SK-N-SH (cell line): ENCODE data around the gene MAP1A. TPM values are rescaled to one million over a fixed set of nuclear protein-coding genes. Genes with fewer than 3 reads are reported as not detected.

Experiments
- CTCF ChIA-PET: fragments of 300-600, 350-600 bp; formaldehyde crosslinking; extraction: SDS; loops from one replicate; lab custom pipeline; 2021; lab: Yijun Ruan, JAX
- POLR2A ChIA-PET: fragments of 350-600 bp; sonication (Branson Sonifier 250); formaldehyde crosslinking; extraction: SDS; loops from one replicate; lab custom pipeline; 2020; ENCODE audit warnings: antibody characterized with exemption, inconsistent platforms; lab: Yijun Ruan, JAX
- DNase-seq: peaks from one replicate; pipeline ENCODE4 v3.0.0; 2012
- H2AFZ ChIP-seq: fragments of 200-600 bp; sonication (generic); 2 replicates; pipeline ENCODE4 v1.8.1; 2016; ENCODE audit warnings: antibody characterized with exemption, mild to moderate bottlenecking, low read depth
- H3F3A ChIP-seq: fragments of 200-600 bp; sonication (generic); replicated peaks from 2 replicates; pipeline ENCODE3; 2016; ENCODE audit warnings: antibody characterized with exemption, mild to moderate bottlenecking; ENCODE audit not compliant: insufficient read depth
- H3K27ac ChIP-seq, 2 experiments: fragments of 200-500 bp in 1 of 2; fragments of 200-600 bp in 1 of 2; sonication (Bioruptor generic) in 1 of 2; sonication (generic), shearing (Covaris generic) in 1 of 2; 2 replicates each; pipeline versions ENCODE4 v1.5.1 to v1.6.1; 2014 to 2016; ENCODE audit warnings: low read depth in 2 of 2, inconsistent platforms in 1 of 2, low read length in 1 of 2, mild to moderate bottlenecking in 1 of 2, mixed read lengths in 1 of 2
- H3K27me3 ChIP-seq: fragments of 200-600 bp; sonication (generic), shearing (Covaris generic); 2 replicates; pipeline ENCODE4 v1.6.1; 2016; ENCODE audit warnings: mixed run types; ENCODE audit not compliant: insufficient read depth
- H3K36me3 ChIP-seq, 2 experiments: fragments of 200-500 bp in 1 of 2; fragments of 200-600 bp in 1 of 2; sonication (Bioruptor generic) in 1 of 2; sonication (generic) in 1 of 2; replicated peaks in 1 of 2; 2 replicates each; pipeline versions ENCODE3 to v1.5.1; 2014 to 2016; ENCODE audit warnings: low read length in 1 of 2, mild to moderate bottlenecking in 1 of 2; ENCODE audit not compliant: insufficient read depth in 2 of 2, control insufficient read depth in 1 of 2
- H3K4me1 ChIP-seq, 2 experiments: fragments of 200-500 bp in 1 of 2; fragments of 200-600 bp in 1 of 2; sonication (Bioruptor generic) in 1 of 2; sonication (generic), shearing (Covaris generic) in 1 of 2; 2 replicates each; pipeline versions ENCODE4 v1.5.1 to v1.6.1; 2014 to 2016; ENCODE audit warnings: low read depth in 1 of 2, low read length in 1 of 2, mixed run types in 1 of 2; ENCODE audit not compliant: insufficient read depth in 2 of 2, control insufficient read depth in 1 of 2
- H3K4me2 ChIP-seq: fragments of 200-600 bp; sonication (generic), shearing (Covaris generic); 2 replicates; pipeline ENCODE4 v1.6.1; 2017; ENCODE audit warnings: mixed run types
- H3K4me3 ChIP-seq, 2 experiments: fragments of 200-500 bp in 1 of 2; fragments of 200-600 bp in 1 of 2; sonication (Bioruptor generic) in 1 of 2; sonication (generic), shearing (Covaris generic) in 1 of 2; 2 replicates each; pipeline versions ENCODE4 v1.5.1 to v1.8.1; 2014 to 2016; ENCODE audit warnings: low read depth in 2 of 2, inconsistent platforms in 1 of 2, low read length in 1 of 2, mild to moderate bottlenecking in 1 of 2, mixed read lengths in 1 of 2, moderate library complexity in 1 of 2
- H3K79me2 ChIP-seq: fragments of 200-600 bp; sonication (generic); 2 replicates; pipeline ENCODE4 v1.8.1; 2017; ENCODE audit warnings: mild to moderate bottlenecking; ENCODE audit not compliant: insufficient read depth
- H3K9ac ChIP-seq: fragments of 200-600 bp; sonication (generic); 2 replicates; pipeline ENCODE4 v1.6.1; 2017; ENCODE audit warnings: mixed run types
- H3K9me2 ChIP-seq: fragments of 200-600 bp; sonication (generic); 2 replicates; pipeline ENCODE4 v1.6.1; 2017; ENCODE audit warnings: mixed run types
- H3K9me3 ChIP-seq: fragments of 200-600 bp; sonication (generic); 2 replicates; pipeline ENCODE4 v1.6.1; 2017; ENCODE audit warnings: mixed run types, mild to moderate bottlenecking, moderate library complexity
- H4K20me1 ChIP-seq: fragments of 200-600 bp; sonication (generic); 2 replicates; pipeline ENCODE4 v1.6.1; 2017; ENCODE audit warnings: mild to moderate bottlenecking, mixed run types; ENCODE audit not compliant: insufficient read depth
- ELF1 ChIP-seq: IDR thresholded peaks from 2 replicates; pipeline ENCODE4 v1.4.0; 2012
- EP300 ChIP-seq, 2 experiments: IDR thresholded peaks; 2 replicates each; pipeline versions ENCODE4 v1.4.0 to v1.6.1; 2012; ENCODE audit warnings: borderline replicate concordance in 1 of 2, low read depth in 1 of 2, low read length in 1 of 2
- EZH2phosphoT487 ChIP-seq: fragments of 200-600 bp; sonication (generic); IDR thresholded peaks from 2 replicates; pipeline ENCODE4 v1.6.1; 2017; ENCODE audit warnings: low read depth, mixed run types, mild to moderate bottlenecking, antibody characterized with exemption, moderate library complexity, borderline replicate concordance
- FOSL2 ChIP-seq: IDR thresholded peaks from 2 replicates; pipeline ENCODE4 v1.4.0; 2012; ENCODE audit warnings: low read depth, mild to moderate bottlenecking, moderate library complexity, borderline replicate concordance
- FOXJ3 ChIP-seq: sonication (generic); formaldehyde crosslinking; IDR thresholded peaks from 2 replicates; pipeline ENCODE4 v1.5.1; 2020; ENCODE audit warnings: mild to moderate bottlenecking, missing genetic modification reagents
- FOXM1 ChIP-seq: IDR thresholded peaks from 2 replicates; pipeline ENCODE4 v1.4.0; 2012; ENCODE audit warnings: low read depth, mild to moderate bottlenecking
- GATA2 ChIP-seq: sonication (generic); formaldehyde crosslinking; IDR thresholded peaks from 2 replicates; pipeline ENCODE4 v1.5.0; 2020; ENCODE audit warnings: mild to moderate bottlenecking, missing genetic modification reagents
- MEF2A ChIP-seq: IDR thresholded peaks from 2 replicates; pipeline ENCODE4 v1.4.0; 2012; ENCODE audit warnings: low read depth, borderline replicate concordance
- MXI1 ChIP-seq: IDR thresholded peaks from 2 replicates; pipeline ENCODE4 v1.6.1; 2012; ENCODE audit warnings: mild to moderate bottlenecking, low read depth, low read length, improper control_type of control experiment
- NFIC ChIP-seq: IDR thresholded peaks from 2 replicates; pipeline ENCODE4 v1.4.0; 2012; ENCODE audit warnings: borderline replicate concordance
- NRF1 ChIP-seq: IDR thresholded peaks from 2 replicates; pipeline ENCODE4 v1.6.1; 2012; ENCODE audit warnings: low read depth, mild to moderate bottlenecking, low read length
- POLR2AphosphoS5 ChIP-seq: IDR thresholded peaks from 2 replicates; pipeline ENCODE4 v1.6.1; 2012; ENCODE audit warnings: low read depth, low read length
- RAD21 ChIP-seq: IDR thresholded peaks from 2 replicates; pipeline ENCODE4 v1.6.1; 2012; ENCODE audit warnings: mild to moderate bottlenecking, low read length
- RXRA ChIP-seq: IDR thresholded peaks from 2 replicates; pipeline ENCODE4 v1.4.0; 2012; ENCODE audit warnings: low read depth, mild to moderate bottlenecking, borderline replicate concordance
- SIN3A ChIP-seq: IDR thresholded peaks from 2 replicates; pipeline ENCODE4 v1.6.1; 2012; ENCODE audit warnings: low read depth, mild to moderate bottlenecking, low read length, moderate library complexity, borderline replicate concordance
- SMC3 ChIP-seq: IDR thresholded peaks from 2 replicates; pipeline ENCODE4 v1.6.1; 2012; ENCODE audit warnings: low read depth, low read length, improper control_type of control experiment
- TCF12 ChIP-seq: IDR thresholded peaks from 2 replicates; pipeline ENCODE4 v1.4.0; 2012
- TEAD4 ChIP-seq: IDR thresholded peaks from 2 replicates; pipeline ENCODE4 v1.4.0; 2012; ENCODE audit warnings: mild to moderate bottlenecking, borderline replicate concordance; ENCODE audit not compliant: insufficient read depth
- USF2 ChIP-seq: fragments of 150-350 bp; IDR thresholded peaks from 2 replicates; pipeline ENCODE4 v1.6.1; 2017; ENCODE audit warnings: antibody characterized with exemption, low read length, low read depth, borderline replicate concordance
- WGBS: methylation state at CpG from one replicate; pipeline ENCODE4 v1.1.6; 2017; ENCODE audit warnings: low lambda C conversion rate; 5-methylcytosine and 5-hydroxymethylcytosine counted together
- polyA plus RNA-seq, 3 experiments: library from polyadenylated mRNA; depleted of rRNA; stranded (reverse); fragments of >200 nt; gene quantifications; 2 replicates each; pipeline ENCODE4 v1.2.3, GENCODE V29; 2012
- TF ChIP-seq, protein P1 (sequence below): IDR thresholded peaks from 2 replicates; pipeline ENCODE4 v1.4.0; 2012; ENCODE audit warnings: low read depth, borderline replicate concordance
- TF ChIP-seq, protein P2 (sequence below): fragments of 200-600 bp; sonication (generic); IDR thresholded peaks from 2 replicates; pipeline ENCODE4 v1.6.1; 2017; ENCODE audit warnings: antibody characterized with exemption, mild to moderate bottlenecking, moderate library complexity
- TF ChIP-seq, protein P3 (sequence below): IDR thresholded peaks from 2 replicates; pipeline ENCODE4 v1.4.0; 2012; ENCODE audit warnings: low read depth, borderline replicate concordance

MAP1A gene
- polyA plus RNA-seq, 1 of the 3 experiments (the other 2 are of a cell fraction), result 6.0 TPM

DNA sequence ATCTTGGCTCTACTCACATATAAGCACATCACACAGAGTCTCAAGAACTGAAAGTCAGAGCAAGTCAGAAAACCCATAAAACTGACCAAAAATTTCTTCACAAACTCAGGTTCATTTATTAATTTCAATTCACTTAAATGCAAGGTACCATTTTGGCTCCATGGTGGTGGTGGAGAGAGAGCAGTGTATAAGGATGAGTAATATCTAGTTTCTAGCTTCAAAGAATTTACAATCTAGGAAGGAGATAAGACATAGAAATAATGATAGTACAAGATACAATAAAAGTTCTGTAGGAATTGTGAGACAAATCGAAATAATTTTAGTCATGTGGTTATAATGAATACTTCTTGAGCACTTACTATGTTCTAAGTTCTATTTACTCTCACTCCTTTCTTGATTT lies 17.8 kb upstream of the MAP1A start:
- CTCF ChIA-PET, result interaction anchor here (1.2 to 1.6 kb wide), 2 partner anchors 15 to 16 kb away, joined by 3 to 7 read pairs; no protein-coding TSS in a partner anchor
- WGBS, result 61% methylated on average over 1 of the region's 1 CpG

DNA sequence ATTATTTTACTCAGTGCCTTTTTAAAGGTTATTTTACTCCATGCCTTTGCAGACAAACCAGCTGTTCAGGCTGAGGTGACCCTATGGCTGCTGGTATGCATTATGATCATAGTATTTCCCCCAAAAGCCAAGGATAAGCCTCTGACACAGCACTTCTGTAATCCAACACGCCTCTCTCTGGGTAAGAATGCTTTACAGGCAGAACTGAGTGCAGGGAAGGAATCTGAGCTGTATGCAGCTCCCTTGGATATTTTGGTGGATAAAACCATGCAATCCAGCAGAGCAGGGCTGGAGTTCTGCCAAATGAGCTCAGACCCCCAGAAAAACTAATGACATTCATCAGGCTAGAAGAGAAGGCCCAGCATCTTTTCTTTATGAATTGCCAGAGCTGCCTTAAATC lies 11.7 kb upstream of the MAP1A start:
- 75% methylated on average over 1 of the region's 1 CpG for WGBS
- H3K79me2 ChIP-seq, result peaks cover 6% of the 10 kb centered on the region; the same call in 1 of the 2 replicates
- H3K36me3 ChIP-seq, result no peaks in the 10 kb centered on the region
- H3K27me3 ChIP-seq, result no peaks in the 10 kb centered on the region
- no peak overlapping the region; a peak in 1 of 4 replicates for H3K27ac ChIP-seq
- ChIA-PET POLR2A (interaction anchor here (0.5 kb wide), 1 partner anchor 909 kb away, joined by 3 read pairs; no protein-coding TSS in a partner anchor), CTCF (interaction anchor here (0.9 to 1.9 kb wide), 3 partner anchors 9 to 22 kb away, joined by 4 to 12 read pairs (median 4); no protein-coding TSS in a partner anchor)
- no peaks in the 10 kb centered on the region for H4K20me1 ChIP-seq
- H2AFZ ChIP-seq, result no peak overlapping the region
- H3K9me2 ChIP-seq, result no peaks in the 10 kb centered on the region
- no peak for DNase-seq
- peaks cover 15 to 17% of the 10 kb centered on the region in 2 experiments for H3K4me1 ChIP-seq
- H3K9ac ChIP-seq, result no peak overlapping the region
- peaks cover 11% of the 10 kb centered on the region for H3F3A ChIP-seq
- H3K9me3 ChIP-seq, result no peaks in the 10 kb centered on the region
- no peak overlapping the region for H3K4me3 ChIP-seq
- no peak overlapping the region for H3K4me2 ChIP-seq
- TF ChIP-seq, protein P1, sequence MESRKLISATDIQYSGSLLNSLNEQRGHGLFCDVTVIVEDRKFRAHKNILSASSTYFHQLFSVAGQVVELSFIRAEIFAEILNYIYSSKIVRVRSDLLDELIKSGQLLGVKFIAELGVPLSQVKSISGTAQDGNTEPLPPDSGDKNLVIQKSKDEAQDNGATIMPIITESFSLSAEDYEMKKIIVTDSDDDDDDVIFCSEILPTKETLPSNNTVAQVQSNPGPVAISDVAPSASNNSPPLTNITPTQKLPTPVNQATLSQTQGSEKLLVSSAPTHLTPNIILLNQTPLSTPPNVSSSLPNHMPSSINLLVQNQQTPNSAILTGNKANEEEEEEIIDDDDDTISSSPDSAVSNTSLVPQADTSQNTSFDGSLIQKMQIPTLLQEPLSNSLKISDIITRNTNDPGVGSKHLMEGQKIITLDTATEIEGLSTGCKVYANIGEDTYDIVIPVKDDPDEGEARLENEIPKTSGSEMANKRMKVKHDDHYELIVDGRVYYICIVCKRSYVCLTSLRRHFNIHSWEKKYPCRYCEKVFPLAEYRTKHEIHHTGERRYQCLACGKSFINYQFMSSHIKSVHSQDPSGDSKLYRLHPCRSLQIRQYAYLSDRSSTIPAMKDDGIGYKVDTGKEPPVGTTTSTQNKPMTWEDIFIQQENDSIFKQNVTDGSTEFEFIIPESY, result no peak
- TF ChIP-seq FOSL2, result no peak
- TF ChIP-seq FOXM1, result no peak
- TF ChIP-seq TCF12, result no peak
- no peak for TF ChIP-seq SMC3
- TF ChIP-seq TEAD4, result no peak
- no peak for TF ChIP-seq USF2
- TF ChIP-seq EP300 (IDR thresholded peaks at IDR 0.05; ENCODE audit: borderline replicate concordance in 1 of 2, low read depth in 1 of 2, low read length in 1 of 2), result no peak
- no peak for TF ChIP-seq SIN3A

More for the DNA sequence above, 17.8 kb upstream of the MAP1A start:
- Histone ChIP-seq H3K36me3 (no peaks in the 10 kb centered on the region), H3K27me3 (no peaks in the 10 kb centered on the region), H3K9me2 (no peaks in the 10 kb centered on the region), H3K4me3 (no peak overlapping the region), H3K9me3 (no peaks in the 10 kb centered on the region), H3F3A (no peaks in the 10 kb centered on the region), H2AFZ (no peak overlapping the region), H4K20me1 (no peaks in the 10 kb centered on the region), H3K9ac (no peak overlapping the region), H3K4me1 (no peaks in the 10 kb centered on the region), H3K79me2 (no peaks in the 10 kb centered on the region), H3K27ac (no peak overlapping the region), H3K4me2 (no peak overlapping the region)
- POLR2A ChIA-PET, result no interaction called here
- no peak for DNase-seq
- TF ChIP-seq EZH2phosphoT487 (no peak), RAD21 (no peak), POLR2AphosphoS5 (no peak), FOSL2 (no peak), NRF1 (no peak), ELF1 (no peak), NFIC (no peak), MXI1 (no peak), SMC3 (no peak), FOXJ3 (CRISPR knock-in tag) (no peak), RXRA (no peak), TCF12 (no peak), MEF2A (no peak), GATA2 (CRISPR knock-in tag) (no peak)
- TF ChIP-seq, protein P2, sequence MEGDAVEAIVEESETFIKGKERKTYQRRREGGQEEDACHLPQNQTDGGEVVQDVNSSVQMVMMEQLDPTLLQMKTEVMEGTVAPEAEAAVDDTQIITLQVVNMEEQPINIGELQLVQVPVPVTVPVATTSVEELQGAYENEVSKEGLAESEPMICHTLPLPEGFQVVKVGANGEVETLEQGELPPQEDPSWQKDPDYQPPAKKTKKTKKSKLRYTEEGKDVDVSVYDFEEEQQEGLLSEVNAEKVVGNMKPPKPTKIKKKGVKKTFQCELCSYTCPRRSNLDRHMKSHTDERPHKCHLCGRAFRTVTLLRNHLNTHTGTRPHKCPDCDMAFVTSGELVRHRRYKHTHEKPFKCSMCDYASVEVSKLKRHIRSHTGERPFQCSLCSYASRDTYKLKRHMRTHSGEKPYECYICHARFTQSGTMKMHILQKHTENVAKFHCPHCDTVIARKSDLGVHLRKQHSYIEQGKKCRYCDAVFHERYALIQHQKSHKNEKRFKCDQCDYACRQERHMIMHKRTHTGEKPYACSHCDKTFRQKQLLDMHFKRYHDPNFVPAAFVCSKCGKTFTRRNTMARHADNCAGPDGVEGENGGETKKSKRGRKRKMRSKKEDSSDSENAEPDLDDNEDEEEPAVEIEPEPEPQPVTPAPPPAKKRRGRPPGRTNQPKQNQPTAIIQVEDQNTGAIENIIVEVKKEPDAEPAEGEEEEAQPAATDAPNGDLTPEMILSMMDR, result no peak
- TF ChIP-seq, protein P3, sequence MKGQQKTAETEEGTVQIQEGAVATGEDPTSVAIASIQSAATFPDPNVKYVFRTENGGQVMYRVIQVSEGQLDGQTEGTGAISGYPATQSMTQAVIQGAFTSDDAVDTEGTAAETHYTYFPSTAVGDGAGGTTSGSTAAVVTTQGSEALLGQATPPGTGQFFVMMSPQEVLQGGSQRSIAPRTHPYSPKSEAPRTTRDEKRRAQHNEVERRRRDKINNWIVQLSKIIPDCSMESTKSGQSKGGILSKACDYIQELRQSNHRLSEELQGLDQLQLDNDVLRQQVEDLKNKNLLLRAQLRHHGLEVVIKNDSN, result no peak
